ENCODE results near the gene VTI1A. TPM values are rescaled to one million over a fixed set of nuclear protein-coding genes. Genes with fewer than 3 reads are reported as not detected.

Gene VTI1A
- polyA plus RNA-seq, 1 of the 3 experiments (the other 2 are of a cell fraction), result 8.3 TPM

DNA sequence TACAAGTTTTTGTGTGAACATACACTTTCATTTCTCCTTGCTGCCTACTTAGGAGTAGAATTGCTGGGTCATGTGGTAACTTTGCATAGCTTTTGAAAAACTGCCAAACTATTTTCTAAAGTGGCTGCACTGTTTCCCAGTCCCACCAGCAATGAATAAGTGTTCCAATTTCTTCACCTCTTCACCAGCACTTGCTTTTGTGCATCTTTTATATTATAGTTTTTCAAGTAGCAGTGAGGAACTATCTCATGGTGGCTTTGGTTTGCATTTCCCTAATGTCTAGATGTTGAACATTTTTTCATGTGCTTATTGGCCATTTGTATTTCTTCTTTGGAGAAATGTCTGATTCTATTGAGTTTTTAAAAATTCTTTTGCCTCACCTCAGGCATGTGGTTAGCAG is 273.2 kb downstream of the VTI1A start:
- Histone ChIP-seq H4K20me1 (ENCODE audit: insufficient read depth) (no peaks in the 10 kb centered on the region), H3K27ac (ENCODE audit: low read depth in 2 of 2, low read length in 1 of 2) (no peak overlapping the region), H3K79me2 (ENCODE audit: insufficient read depth) (no peaks in the 10 kb centered on the region), H2AFZ (ENCODE audit: low read depth) (no peak overlapping the region), H3F3A (replicated peaks; ENCODE audit: insufficient read depth) (no peaks in the 10 kb centered on the region), H3K4me3 (ENCODE audit: low read depth in 2 of 2, low read length in 1 of 2) (no peak overlapping the region), H3K9ac (no peak overlapping the region), H3K4me1 (ENCODE audit: control insufficient read depth in 1 of 2, insufficient read depth in 2 of 2, low read depth in 1 of 2, low read length in 1 of 2) (peaks cover 0 to 5% of the 10 kb centered on the region in 2 experiments; a peak in 2 of 4 replicates), H3K4me2 (no peak overlapping the region), H3K9me2 (no peaks in the 10 kb centered on the region), H3K27me3 (ENCODE audit: insufficient read depth) (no peaks in the 10 kb centered on the region), H3K36me3 (replicated peaks in 1 of 2; ENCODE audit: control insufficient read depth in 1 of 2, insufficient read depth in 2 of 2, low read length in 1 of 2) (peaks cover 0 to 4% of the 10 kb centered on the region in 2 experiments), H3K9me3 (no peaks in the 10 kb centered on the region)
- ChIA-PET CTCF (interaction anchor here (1.4 kb wide), 1 partner anchor 10 kb away, joined by 6 read pairs; no protein-coding TSS in a partner anchor), POLR2A (no interaction called here)
- DNase-seq, result no peak
- no peak for TF ChIP-seq MEF2A (IDR thresholded peaks at IDR 0.05; ENCODE audit: borderline replicate concordance, low read depth)
- no peak for TF ChIP-seq ZBTB33 (IDR thresholded peaks at IDR 0.05; ENCODE audit: borderline replicate concordance, low read depth)
- no peak for TF ChIP-seq RFX5 (IDR thresholded peaks at IDR 0.05; ENCODE audit: low read length)
- no peak for TF ChIP-seq RCOR1 (IDR thresholded peaks at IDR 0.05; ENCODE audit: low read length)
- TF ChIP-seq YY1 (IDR thresholded peaks at IDR 0.05; ENCODE audit: low read depth), result no peak
- no peak for TF ChIP-seq SMC3 (IDR thresholded peaks at IDR 0.05; ENCODE audit: low read depth, low read length)
- no peak for TF ChIP-seq TEAD4 (IDR thresholded peaks at IDR 0.05; ENCODE audit: borderline replicate concordance, insufficient read depth)
- no peak for TF ChIP-seq MXI1 (IDR thresholded peaks at IDR 0.05; ENCODE audit: low read depth, low read length)
- TF ChIP-seq POLR2AphosphoS5 (IDR thresholded peaks at IDR 0.05; ENCODE audit: low read depth, low read length), result no peak
- no peak for TF ChIP-seq CTCF (IDR thresholded peaks at IDR 0.05)
- TF ChIP-seq NRF1 (IDR thresholded peaks at IDR 0.05; ENCODE audit: low read depth, low read length), result no peak
- no peak for TF ChIP-seq RAD21 (IDR thresholded peaks at IDR 0.05; ENCODE audit: low read length)
- no peak for TF ChIP-seq EZH2phosphoT487 (IDR thresholded peaks at IDR 0.05; ENCODE audit: borderline replicate concordance, low read depth)
- no peak for TF ChIP-seq PBX3 (IDR thresholded peaks at IDR 0.05)
- no peak for TF ChIP-seq FOXJ3 (CRISPR knock-in tag; IDR thresholded peaks at IDR 0.05)
- no peak for TF ChIP-seq CHD2 (IDR thresholded peaks at IDR 0.05; ENCODE audit: low read length, partially characterized antibody)
- no peak for TF ChIP-seq JUND (IDR thresholded peaks at IDR 0.05)
- no peak for TF ChIP-seq USF2 (IDR thresholded peaks at IDR 0.05; ENCODE audit: borderline replicate concordance, low read depth, low read length)
